PC-9 (cell line): ENCODE data around the gene ORC3. TPM values are rescaled to one million over a fixed set of nuclear protein-coding genes. Genes with fewer than 3 reads are reported as not detected.

ENCODE experiments used
- BruUV-seq: library from RNA; stranded (reverse); fragments of 400-500 nt; replicated peaks from 2 replicates; lab custom pipeline; 2021; lab: Mats Ljungman, UMichigan
- CTCF ChIA-PET: fragments of 300-600 bp; sonication (Branson Sonifier 250); formaldehyde crosslinking; loops from one replicate; lab custom pipeline; 2022; ENCODE audit warnings: antibody characterized with exemption; lab: Charles Lee
- POLR2A ChIA-PET: fragments of 300-600 bp; sonication (Branson Sonifier 250); formaldehyde crosslinking; loops from one replicate; lab custom pipeline; 2022; ENCODE audit warnings: antibody characterized with exemption; ENCODE audit not compliant: unreplicated experiment; lab: Charles Lee
- DNase-seq, 2 experiments: peaks; one replicate each; pipeline versions ENCODE4 v3.0.0 to v3.0.0-alpha.2; 2015 to 2022; ENCODE audit warnings: mixed read lengths in 1 of 2
- H2AFZ ChIP-seq: fragments of 200-600 bp; sonication (generic); 2 replicates; pipeline ENCODE4 v1.8.1; 2017; ENCODE audit warnings: antibody characterized with exemption
- H3F3A ChIP-seq: fragments of 200-600 bp; sonication (generic); 2 replicates; pipeline ENCODE4 v1.8.1; 2017; ENCODE audit warnings: antibody characterized with exemption, mild to moderate bottlenecking, low read depth; ENCODE audit not compliant: insufficient read depth
- H3K27ac ChIP-seq: fragments of 200-600 bp; sonication (generic); 2 replicates; pipeline ENCODE4 v1.6.1; 2016; ENCODE audit warnings: mixed run types
- H3K27me3 ChIP-seq: fragments of 200-600 bp; sonication (generic); 2 replicates; pipeline ENCODE4 v1.6.1; 2016; ENCODE audit warnings: low read depth, mixed run types; ENCODE audit not compliant: insufficient read depth
- H3K36me3 ChIP-seq: fragments of 200-600 bp; sonication (generic); 2 replicates; pipeline ENCODE4 v1.6.1; 2016; ENCODE audit warnings: low read depth, mixed run types
- H3K4me1 ChIP-seq: fragments of 200-600 bp; sonication (generic); replicated peaks from 2 replicates; pipeline ENCODE4 v1.6.1; 2016; ENCODE audit warnings: mixed run types; ENCODE audit not compliant: insufficient read depth
- H3K4me2 ChIP-seq: fragments of 200-600 bp; sonication (generic); 2 replicates; pipeline ENCODE4 v1.6.1; 2017; ENCODE audit warnings: mixed run types
- H3K4me3 ChIP-seq: fragments of 200-600 bp; sonication (generic); 2 replicates; pipeline ENCODE4 v1.6.1; 2016; ENCODE audit warnings: mixed run types
- H3K79me2 ChIP-seq: fragments of 200-600 bp; sonication (generic); 2 replicates; pipeline ENCODE4 v1.6.1; 2017; ENCODE audit warnings: low read depth, mixed run types
- H3K9me2 ChIP-seq: fragments of 200-600 bp; sonication (generic); 2 replicates; pipeline ENCODE4 v1.8.1; 2017; ENCODE audit warnings: mild to moderate bottlenecking; ENCODE audit not compliant: insufficient read depth
- H3K9me3 ChIP-seq: fragments of 200-600 bp; sonication (generic); 2 replicates; pipeline ENCODE4 v1.8.1; 2016; ENCODE audit warnings: low read depth; ENCODE audit not compliant: insufficient read depth
- H4K20me1 ChIP-seq: fragments of 200-600 bp; sonication (generic); 2 replicates; pipeline ENCODE4 v1.8.1; 2017; ENCODE audit not compliant: insufficient read depth
- CTCF ChIP-seq: fragments of 200-600 bp; sonication (generic); conservative IDR thresholded peaks from 2 replicates; pipeline ENCODE4 v1.6.1; 2017; ENCODE audit warnings: mixed run types, antibody characterized with exemption, mild to moderate bottlenecking, moderate library complexity
- EZH2 ChIP-seq: fragments of 200-600 bp; sonication (generic); IDR thresholded peaks from 2 replicates; pipeline ENCODE4 v1.8.0; 2017; ENCODE audit warnings: antibody characterized with exemption, low read depth
- intact Hi-C: fragments of 100-400 bp; cut with micrococcal nuclease; formaldehyde crosslinking; loops from one replicate; pipeline ENCODE4 v1.10.0; 2022; ENCODE audit not compliant: unreplicated experiment
- total RNA-seq: library from RNA; stranded (reverse); gene quantifications from 2 replicates; pipeline ENCODE4 v1.2.3, GENCODE V29; 2021

Gene ORC3
- total RNA-seq, 1 experiment from 2014 or later: 24.3 TPM

GRCh38 chr6:87575423-87575822 is 14.5 kb upstream of the ORC3 start:
- H3K4me3 ChIP-seq: no peak overlapping the region
- BruUV-seq: no TSS peak
- H3K27ac ChIP-seq: no peak overlapping the region
- no peaks in the 10 kb centered on the region for H3K4me1 ChIP-seq
- no peak overlapping the region for H2AFZ ChIP-seq
- H4K20me1 ChIP-seq: no peaks in the 10 kb centered on the region
- CTCF ChIA-PET: no interaction called here
- H3K4me2 ChIP-seq: no peak overlapping the region
- H3K27me3 ChIP-seq: no peaks in the 10 kb centered on the region
- intact Hi-C loops: no loop called here
- no peaks in the 10 kb centered on the region for H3K9me2 ChIP-seq
- no peak for DNase-seq
- no peaks in the 10 kb centered on the region for H3K9me3 ChIP-seq
- no peaks in the 10 kb centered on the region for H3K36me3 ChIP-seq
- H3F3A ChIP-seq: no peaks in the 10 kb centered on the region
- no peak for TF ChIP-seq EZH2
- no peak for TF ChIP-seq CTCF
- peaks cover 23% of the 10 kb centered on the region; the same call in 1 of the 2 replicates for H3K79me2 ChIP-seq
- POLR2A ChIA-PET: no interaction called here

GRCh38 chr6:87583822-87584221 is 6.1 kb upstream of the ORC3 start:
- H3F3A ChIP-seq: no peaks in the 10 kb centered on the region
- no peak overlapping the region for H2AFZ ChIP-seq
- no peaks in the 10 kb centered on the region for H3K9me3 ChIP-seq
- H3K27me3 ChIP-seq: no peaks in the 10 kb centered on the region
- TF ChIP-seq EZH2: no peak
- no peak for TF ChIP-seq CTCF
- H3K4me2 ChIP-seq: no peak overlapping the region
- H3K36me3 ChIP-seq: peaks cover 3% of the 10 kb centered on the region; the same call in 1 of the 2 replicates
- H3K79me2 ChIP-seq: peaks cover 46% of the 10 kb centered on the region
- H3K9me2 ChIP-seq: no peaks in the 10 kb centered on the region
- no peak overlapping the region for H3K27ac ChIP-seq
- H4K20me1 ChIP-seq: no peaks in the 10 kb centered on the region
- POLR2A ChIA-PET: no interaction called here
- no peak overlapping the region for H3K4me3 ChIP-seq
- no peak for DNase-seq
- peaks cover 5% of the 10 kb centered on the region for H3K4me1 ChIP-seq
- CTCF ChIA-PET: no interaction called here
- intact Hi-C loops: no loop called here
- no TSS peak for BruUV-seq

- H4K20me1 ChIP-seq: no peaks in the 10 kb centered on the region
- no peaks in the 10 kb centered on the region for H3K9me2 ChIP-seq
- no peak overlapping the region for H3K4me2 ChIP-seq
- peaks cover 64% of the 10 kb centered on the region for H3K79me2 ChIP-seq
- BruUV-seq: no TSS peak
- intact Hi-C loops: no loop called here
- CTCF ChIA-PET: no interaction called here
- no peaks in the 10 kb centered on the region for H3F3A ChIP-seq
- H3K4me3 ChIP-seq: no peak overlapping the region
- no peak for DNase-seq
- H3K27me3 ChIP-seq: no peaks in the 10 kb centered on the region
- TF ChIP-seq EZH2 (no peak), CTCF (no peak)
- peaks cover 11% of the 10 kb centered on the region for H3K4me1 ChIP-seq
- no peaks in the 10 kb centered on the region for H3K9me3 ChIP-seq
- H3K27ac ChIP-seq: no peak overlapping the region
- peaks cover 3% of the 10 kb centered on the region; the same call in 1 of the 2 replicates for H3K36me3 ChIP-seq
- H2AFZ ChIP-seq: no peak overlapping the region
- POLR2A ChIA-PET: no interaction called here
Observed at GRCh38 chr6:87586371-87587077, 3.4 kb upstream of the ORC3 start.
